AG04450 (cell line): ENCODE results near the gene MAPKBP1. TPM values are rescaled to one million over a fixed set of nuclear protein-coding genes. Genes with fewer than 3 reads are reported as not detected.
A peak's percentile ranks its signal among the peaks of the same experiment; 100 is the strongest.

Experiments
- CTCF ChIA-PET: fragments of 300-600, 350-600 bp; formaldehyde crosslinking; extraction: SDS; loops from one replicate; lab custom pipeline; 2022; ENCODE audit warnings: antibody characterized with exemption, inconsistent platforms; lab: Charles Lee
- POLR2A ChIA-PET: fragments of 350-600 bp; formaldehyde crosslinking; extraction: SDS; loops from one replicate; lab custom pipeline; 2021; ENCODE audit warnings: antibody characterized with exemption, inconsistent platforms; lab: Yijun Ruan, JAX
- DNase-seq: peaks from one replicate; pipeline ENCODE4 v3.0.0-alpha.2; 2011; ENCODE audit warnings: low read depth, low spot score
- H3K27ac ChIP-seq: one replicate; pipeline ENCODE4 v1.5.1; 2012; ENCODE audit warnings: low read depth, low read length, control low read depth
- H3K27me3 ChIP-seq: one replicate; pipeline ENCODE4 v1.6.0; 2012; ENCODE audit warnings: low read length; ENCODE audit not compliant: control insufficient read depth, insufficient read depth
- H3K4me3 ChIP-seq: 2 replicates; pipeline ENCODE4 v1.5.1; 2011; ENCODE audit warnings: mild to moderate bottlenecking, low read depth, low read length, control low read depth
- H3K9me3 ChIP-seq: 2 replicates; pipeline ENCODE4 v1.5.1; 2012; ENCODE audit warnings: low read length; ENCODE audit not compliant: control insufficient read depth, insufficient read depth
- CTCF ChIP-seq: IDR thresholded peaks from 2 replicates; pipeline ENCODE4 v1.5.1; 2011; ENCODE audit warnings: low read depth, low read length, control low read depth, inconsistent platforms
- polyA plus RNA-seq: library from polyadenylated mRNA; depleted of rRNA; stranded (reverse); fragments of >200 nt; gene quantifications from 2 replicates; pipeline ENCODE4 v1.2.3, GENCODE V29; 2011

MAPKBP1 gene
- polyA plus RNA-seq, 1 experiment, result 6.1 TPM

- no peaks in the 10 kb centered on the region for H3K9me3 ChIP-seq
- ChIA-PET POLR2A (interaction anchor here (0.6 to 1.2 kb wide), 5 partner anchors 9 to 290 kb away, joined by 3 to 4 read pairs (median 3); no protein-coding TSS in a partner anchor), CTCF (interaction anchor here (0.6 to 13.1 kb wide), 2 partner anchors 26 to 193 kb away, joined by 3 to 362 read pairs; no protein-coding TSS in a partner anchor)
- peak overlapping the region; percentile 59 for H3K27ac ChIP-seq
- H3K4me3 ChIP-seq, result no peak overlapping the region
- DNase-seq, result peak; percentile 54
- no peaks in the 10 kb centered on the region for H3K27me3 ChIP-seq
- no peak for TF ChIP-seq CTCF
Observed at GRCh38 chr15:41780266-41780665, 6.0 kb downstream of the MAPKBP1 start.

- Histone ChIP-seq H3K27me3 (no peaks in the 10 kb centered on the region), H3K27ac (no peak overlapping the region), H3K9me3 (no peaks in the 10 kb centered on the region), H3K4me3 (no peak overlapping the region)
- DNase-seq, result no peak
- TF ChIP-seq CTCF, result no peak
- ChIA-PET POLR2A (interaction anchor here (0.6 to 1.2 kb wide), 5 partner anchors 8 to 290 kb away, joined by 3 to 4 read pairs (median 3); no protein-coding TSS in a partner anchor), CTCF (interaction anchor here (0.6 to 13.1 kb wide), 2 partner anchors 26 to 194 kb away, joined by 3 to 362 read pairs; no protein-coding TSS in a partner anchor)
Observed at GRCh38 chr15:41780727-41781126, 6.4 kb downstream of the MAPKBP1 start.

GRCh38 chr15:41782371-41783282 lies 8.3 kb downstream of the MAPKBP1 start:
- H3K9me3 ChIP-seq, result no peaks in the 10 kb centered on the region
- ChIA-PET POLR2A (interaction anchor here (0.7 kb wide), 1 partner anchor 20 kb away, joined by 4 read pairs; no protein-coding TSS in a partner anchor), CTCF (interaction anchor here (0.6 to 13.1 kb wide), 5 partner anchors 9 to 878 kb away, joined by 3 to 362 read pairs (median 5); partner anchors contain the start of gene MAPKBP1)
- H3K4me3 ChIP-seq, result no peak overlapping the region
- no peak overlapping the region for H3K27ac ChIP-seq
- DNase-seq, result no peak
- no peaks in the 10 kb centered on the region for H3K27me3 ChIP-seq
- TF ChIP-seq CTCF, result no peak

GRCh38 chr15:41783296-41783695 lies 9.0 kb downstream of the MAPKBP1 start:
- ChIA-PET POLR2A (no interaction called here), CTCF (interaction anchor here (2.5 to 13.1 kb wide), 2 partner anchors 10 to 23 kb away, joined by 23 to 362 read pairs; partner anchors contain the start of gene MAPKBP1)
- no peak for TF ChIP-seq CTCF
- no peak overlapping the region for H3K27ac ChIP-seq
- no peak overlapping the region for H3K4me3 ChIP-seq
- no peak for DNase-seq
- H3K9me3 ChIP-seq, result no peaks in the 10 kb centered on the region
- H3K27me3 ChIP-seq, result no peaks in the 10 kb centered on the region
